Endothelial cell of umbilical vein (primary cell): ENCODE data around the gene GPATCH4. TPM values are rescaled to one million over a fixed set of nuclear protein-coding genes. Genes with fewer than 3 reads are reported as not detected.

ENCODE experiments used
- BruUV-seq: library from RNA; stranded (reverse); fragments of 400-500 nt; replicated peaks from 2 replicates; lab custom pipeline; 2021; lab: Mats Ljungman, UMichigan
- CTCF ChIA-PET: fragments of 300-600, 350-600 bp; sonication (Branson Sonifier 250); formaldehyde crosslinking; loops from one replicate; lab custom pipeline; 2021; ENCODE audit warnings: antibody characterized with exemption, inconsistent platforms; lab: Charles Lee
- POLR2A ChIA-PET: fragments of 300-600, 350-600 bp; sonication (Branson Sonifier 250); formaldehyde crosslinking; loops from one replicate; lab custom pipeline; 2021; ENCODE audit warnings: antibody characterized with exemption, inconsistent platforms; lab: Charles Lee
- DNase-seq: peaks from one replicate; pipeline ENCODE4 v3.0.0-alpha.2; 2011; ENCODE audit warnings: low read depth, low spot score
- FAIRE-seq: peaks from 2 replicates; lab custom pipeline; 2011; peaks lifted over from hg19 to GRCh38; lab: Jason Lieb, UNC
- H2AFZ ChIP-seq: 2 replicates; pipeline ENCODE4 v1.6.0; 2012; ENCODE audit warnings: low read depth, low read length, control low read depth, inconsistent platforms
- H3K27ac ChIP-seq: 2 replicates; pipeline ENCODE4 v1.5.1; 2011; ENCODE audit warnings: low read depth, mild to moderate bottlenecking, control low read depth, low read length, moderate library complexity; ENCODE audit not compliant: insufficient read depth
- H3K27me3 ChIP-seq, 2 experiments: 2 replicates each; pipeline versions ENCODE4 v1.6.0 to v1.6.1; 2011; ENCODE audit warnings: low read length in 2 of 2, mixed read lengths in 1 of 2; ENCODE audit not compliant: control insufficient read depth in 2 of 2, insufficient read depth in 2 of 2
- H3K36me3 ChIP-seq, 2 experiments: 2 replicates in 1 of 2; 3 replicates in 1 of 2; pipeline ENCODE4 v1.5.1; 2011; ENCODE audit warnings: low read length in 2 of 2, mild to moderate bottlenecking in 1 of 2, moderate library complexity in 1 of 2; ENCODE audit not compliant: control insufficient read depth in 2 of 2, insufficient read depth in 2 of 2; ENCODE audit errors: extremely low read depth in 1 of 2
- H3K4me1 ChIP-seq: 3 replicates; pipeline ENCODE4 v1.5.1; 2011; ENCODE audit warnings: mild to moderate bottlenecking, low read length; ENCODE audit not compliant: control insufficient read depth, insufficient read depth; ENCODE audit errors: extremely low read depth
- H3K4me2 ChIP-seq: 2 replicates; pipeline ENCODE4 v1.6.1; 2011; ENCODE audit warnings: low read length, control low read depth, mixed read lengths; ENCODE audit not compliant: insufficient read depth
- H3K4me3 ChIP-seq, 3 experiments: fragments of 200-600 bp in 1 of 3; sonication (generic), shearing (Covaris generic) in 1 of 3; replicated peaks in 1 of 3; 2 replicates each; pipeline ENCODE4 v1.5.1; 2011 to 2016; ENCODE audit warnings: control low read depth in 3 of 3, low read length in 3 of 3, mild to moderate bottlenecking in 2 of 3, inconsistent platforms in 1 of 3, low read depth in 1 of 3, moderate library complexity in 1 of 3; ENCODE audit not compliant: insufficient read depth in 1 of 3
- H3K79me2 ChIP-seq: 2 replicates; pipeline ENCODE4 v1.6.0; 2012; ENCODE audit warnings: low read length, inconsistent platforms; ENCODE audit not compliant: control insufficient read depth, insufficient read depth
- H3K9ac ChIP-seq: replicated peaks from 2 replicates; pipeline ENCODE3; 2011; ENCODE audit warnings: low read length, control low read depth; ENCODE audit not compliant: insufficient read depth; ENCODE audit errors: extremely low read depth
- H3K9me1 ChIP-seq: replicated peaks from 3 replicates; pipeline ENCODE4 v1.6.0; 2011; ENCODE audit warnings: mild to moderate bottlenecking, low read length; ENCODE audit not compliant: control insufficient read depth, insufficient read depth; ENCODE audit errors: extremely low read depth
- H3K9me3 ChIP-seq: replicated peaks from 2 replicates; pipeline ENCODE4 v1.5.1; 2012; ENCODE audit warnings: low read length, inconsistent platforms; ENCODE audit not compliant: control insufficient read depth, insufficient read depth
- H4K20me1 ChIP-seq: replicated peaks from 2 replicates; pipeline ENCODE3; 2011; ENCODE audit warnings: mild to moderate bottlenecking, low read length; ENCODE audit not compliant: control insufficient read depth, insufficient read depth; ENCODE audit errors: extremely low read depth
- EZH2 ChIP-seq: IDR thresholded peaks from 2 replicates; pipeline ENCODE4 v1.6.1; 2012; ENCODE audit warnings: borderline replicate concordance, low read depth, mild to moderate bottlenecking, moderate library complexity, low read length, inconsistent platforms; ENCODE audit not compliant: severe bottlenecking
- GATA2 ChIP-seq: IDR thresholded peaks from 2 replicates; pipeline ENCODE4 v1.7.0; 2011; ENCODE audit warnings: low read depth, mild to moderate bottlenecking, moderate library complexity, mixed read lengths, low read length; ENCODE audit not compliant: insufficient read length, insufficient read depth
- JUN ChIP-seq: IDR thresholded peaks from 2 replicates; pipeline ENCODE4 v1.6.1; 2011; ENCODE audit warnings: borderline replicate concordance, low read depth; ENCODE audit not compliant: insufficient read length, insufficient read depth
- MYC ChIP-seq: IDR thresholded peaks from one replicate; pipeline ENCODE4 v1.6.1; 2011; ENCODE audit warnings: mild to moderate bottlenecking, low read depth, low read length
- POLR2A ChIP-seq: IDR thresholded peaks from 2 replicates; pipeline ENCODE4 v1.6.1; 2012; ENCODE audit warnings: low read depth, mild to moderate bottlenecking, control low read depth, low read length
- POLR2AphosphoS5 ChIP-seq: IDR thresholded peaks from 2 replicates; pipeline ENCODE4 v1.6.1; 2012; ENCODE audit warnings: low read depth, mild to moderate bottlenecking, control low read depth, low read length, moderate library complexity; ENCODE audit not compliant: insufficient read depth
- dilution Hi-C: fragments of 300-500 bp; cut with MboI; formaldehyde crosslinking; loops from one replicate; pipeline ENCODE4 v1.15.0; 2019; ENCODE audit warnings: low sequenced_read_pairs; ENCODE audit not compliant: extremely low pct_ligation_motif_present
- intact Hi-C: fragments of 100-400 bp; cut with micrococcal nuclease; formaldehyde crosslinking; loops from one replicate; pipeline ENCODE4 v1.10.0; 2022
- polyA plus RNA-seq, 4 experiments: library from polyadenylated mRNA; depleted of rRNA in 3 of 4; stranded (reverse) in 3 of 4; unstranded in 1 of 4; fragments of >200 nt; gene quantifications; 2 replicates each; pipeline versions ENCODE4 v1.2.1 to v1.2.3, GENCODE V29; 2011 to 2012; ENCODE audit warnings: missing spikeins in 1 of 4
- total RNA-seq: library from RNA; stranded (reverse); gene quantifications from 2 replicates; pipeline ENCODE4 v1.2.3, GENCODE V29; 2021
- TF ChIP-seq, protein P1 (sequence below), 2 donors: IDR thresholded peaks; 1 replicate in 1 of 2; 2 replicates in 1 of 2; pipeline ENCODE4 v1.5.1; 2011; ENCODE audit warnings: low read length in 2 of 2, mild to moderate bottlenecking in 2 of 2, moderate library complexity in 2 of 2, control low read depth in 1 of 2, inconsistent platforms in 1 of 2, low read depth in 1 of 2; ENCODE audit not compliant: insufficient read depth in 1 of 2; ENCODE audit errors: extremely low read depth in 1 of 2

GPATCH4 gene
- total and polyA plus RNA-seq, 2 donors (not counting 3 experiments of a cell fraction or from before 2014, with no cell fraction given): 22.4 to 29.2 TPM

DNA sequence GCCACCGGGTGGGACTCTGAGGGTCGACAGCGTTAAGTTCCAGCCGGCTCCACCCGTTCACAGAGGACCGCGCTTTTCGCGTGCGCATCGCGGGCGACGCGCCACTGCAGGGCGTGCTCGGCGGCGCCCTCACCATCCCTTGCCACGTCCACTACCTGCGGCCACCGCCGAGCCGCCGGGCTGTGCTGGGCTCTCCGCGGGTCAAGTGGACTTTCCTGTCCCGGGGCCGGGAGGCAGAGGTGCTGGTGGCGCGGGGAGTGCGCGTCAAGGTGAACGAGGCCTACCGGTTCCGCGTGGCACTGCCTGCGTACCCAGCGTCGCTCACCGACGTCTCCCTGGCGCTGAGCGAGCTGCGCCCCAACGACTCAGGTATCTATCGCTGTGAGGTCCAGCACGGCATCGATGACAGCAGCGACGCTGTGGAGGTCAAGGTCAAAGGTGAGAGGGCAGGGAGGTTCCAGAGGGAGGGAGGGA is 45.5 kb upstream of the GPATCH4 start:
- Histone ChIP-seq H3K4me2 (no peak overlapping the region), H3K9me1 (no peaks in the 10 kb centered on the region), H3K27ac (no peak overlapping the region), H3K4me1 (no peaks in the 10 kb centered on the region), H3K79me2 (no peaks in the 10 kb centered on the region), H4K20me1 (no peaks in the 10 kb centered on the region), H2AFZ (no peak overlapping the region), H3K9ac (no peak overlapping the region), H3K36me3 (no peaks in the 10 kb centered on the region), H3K27me3 (peaks cover 56 to 58% of the 10 kb centered on the region in 2 experiments), H3K9me3 (no peaks in the 10 kb centered on the region), H3K4me3 (no peak overlapping the region)
- BruUV-seq: no TSS peak
- intact Hi-C loops (no loop called here), dilution Hi-C loops (no loop called here)
- POLR2A ChIA-PET: no interaction called here
- FAIRE-seq (no peak), DNase-seq (no peak)
- CTCF ChIA-PET: interaction anchor here (1.2 kb wide), 1 partner anchor 59 kb away, joined by 3 read pairs; no protein-coding TSS in a partner anchor
- TF ChIP-seq POLR2A (no peak), EZH2 (peak; percentile 45)

DNA sequence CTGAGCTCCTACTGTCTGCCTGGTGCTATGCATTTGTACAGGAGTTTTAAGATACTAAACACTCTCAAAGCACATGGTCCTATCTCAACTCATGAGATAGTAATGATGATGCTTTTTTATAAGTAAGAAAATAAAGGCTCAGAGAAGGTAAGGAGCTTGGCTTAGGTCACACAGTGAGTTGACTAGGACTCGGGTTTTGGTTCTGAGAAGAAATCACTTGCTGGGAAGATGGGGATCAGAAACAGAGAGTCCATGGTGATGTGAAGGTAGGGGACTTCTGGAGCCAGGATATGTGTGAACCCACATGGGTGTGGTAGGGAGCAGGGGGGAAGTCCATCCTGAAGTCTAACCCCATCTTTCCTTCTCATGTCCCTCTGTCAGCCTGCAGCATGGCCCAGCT is 44.4 kb upstream of the GPATCH4 start:
- Histone ChIP-seq H4K20me1 (no peaks in the 10 kb centered on the region), H3K9me1 (no peaks in the 10 kb centered on the region), H3K9me3 (no peaks in the 10 kb centered on the region), H3K27me3 (peaks cover 66 to 69% of the 10 kb centered on the region in 2 experiments), H3K4me3 (no peak overlapping the region), H2AFZ (no peak overlapping the region), H3K36me3 (no peaks in the 10 kb centered on the region), H3K4me2 (no peak overlapping the region), H3K27ac (no peak overlapping the region), H3K4me1 (no peaks in the 10 kb centered on the region), H3K9ac (no peak overlapping the region), H3K79me2 (no peaks in the 10 kb centered on the region)
- DNase-seq (no peak), FAIRE-seq (no peak)
- intact Hi-C loops: no loop called here
- ChIA-PET POLR2A (interaction anchor here (0.5 kb wide), 1 partner anchor 40 kb away, joined by 4 read pairs; no protein-coding TSS in a partner anchor), CTCF (interaction anchor here (0.9 to 1.5 kb wide), 5 partner anchors 9 to 60 kb away, joined by 3 to 7 read pairs (median 3); no protein-coding TSS in a partner anchor)
- BruUV-seq: no TSS peak
- TF ChIP-seq MYC (no peak), POLR2A (no peak), GATA2 (no peak), JUN (no peak), POLR2AphosphoS5 (no peak)
- TF ChIP-seq, protein P1, sequence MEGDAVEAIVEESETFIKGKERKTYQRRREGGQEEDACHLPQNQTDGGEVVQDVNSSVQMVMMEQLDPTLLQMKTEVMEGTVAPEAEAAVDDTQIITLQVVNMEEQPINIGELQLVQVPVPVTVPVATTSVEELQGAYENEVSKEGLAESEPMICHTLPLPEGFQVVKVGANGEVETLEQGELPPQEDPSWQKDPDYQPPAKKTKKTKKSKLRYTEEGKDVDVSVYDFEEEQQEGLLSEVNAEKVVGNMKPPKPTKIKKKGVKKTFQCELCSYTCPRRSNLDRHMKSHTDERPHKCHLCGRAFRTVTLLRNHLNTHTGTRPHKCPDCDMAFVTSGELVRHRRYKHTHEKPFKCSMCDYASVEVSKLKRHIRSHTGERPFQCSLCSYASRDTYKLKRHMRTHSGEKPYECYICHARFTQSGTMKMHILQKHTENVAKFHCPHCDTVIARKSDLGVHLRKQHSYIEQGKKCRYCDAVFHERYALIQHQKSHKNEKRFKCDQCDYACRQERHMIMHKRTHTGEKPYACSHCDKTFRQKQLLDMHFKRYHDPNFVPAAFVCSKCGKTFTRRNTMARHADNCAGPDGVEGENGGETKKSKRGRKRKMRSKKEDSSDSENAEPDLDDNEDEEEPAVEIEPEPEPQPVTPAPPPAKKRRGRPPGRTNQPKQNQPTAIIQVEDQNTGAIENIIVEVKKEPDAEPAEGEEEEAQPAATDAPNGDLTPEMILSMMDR (IDR thresholded peaks at IDR 0.05; ENCODE audit: extremely low read depth in 1 of 2, insufficient read depth in 1 of 2, low read depth in 1 of 2, low read length in 2 of 2): no peak
- dilution Hi-C loops: no loop called here
